ENCODE results near the gene FARP2.

GRCh38 chr2:241491549-241492173, 135.6 kb downstream of the FARP2 start:
- no peak for TF ChIP-seq CTCF (conservative IDR thresholded peaks at IDR 0.05)
- TF ChIP-seq EZH2 (IDR thresholded peaks at IDR 0.05; ENCODE audit: low read depth) = no peak

Measured in PC-9 (cell line).